Bronchial epithelial cell (primary cell): ENCODE measurements around the gene NHLRC4. TPM values are rescaled to one million over a fixed set of nuclear protein-coding genes. Genes with fewer than 3 reads are reported as not detected.
A peak's percentile ranks its signal among the peaks of the same experiment; 100 is the strongest.

ENCODE experiments used
- DNase-seq: peaks from one replicate; pipeline ENCODE4 v3.0.0-alpha.2; 2010; ENCODE audit warnings: low read depth
- FAIRE-seq: peaks from 2 replicates; lab custom pipeline; 2011; peaks lifted over from hg19 to GRCh38; lab: Jason Lieb, UNC
- H3K27me3 ChIP-seq: 2 replicates; pipeline ENCODE4 v1.5.1; 2011; ENCODE audit warnings: low read length; ENCODE audit not compliant: control insufficient read depth, insufficient read depth
- H3K36me3 ChIP-seq: 2 replicates; pipeline ENCODE4 v1.5.1; 2011; ENCODE audit warnings: low read length; ENCODE audit not compliant: control insufficient read depth, insufficient read depth
- H3K4me3 ChIP-seq: 2 replicates; pipeline ENCODE4 v1.5.1; 2011; ENCODE audit warnings: mild to moderate bottlenecking, low read depth, low read length, control low read depth
- total RNA-seq: library from RNA; depleted of rRNA; stranded (reverse); fragments of >200 nt; gene quantifications from 2 replicates; pipeline ENCODE4 v1.2.1, GENCODE V29; 2014
- TF ChIP-seq, protein P1 (sequence below): IDR thresholded peaks from 2 replicates; pipeline ENCODE4 v1.5.1; 2011; ENCODE audit warnings: mild to moderate bottlenecking, moderate library complexity, low read length, control low read depth, inconsistent platforms; ENCODE audit not compliant: insufficient read depth, severe bottlenecking

The NHLRC4 gene
- total RNA-seq, 1 donor from 2014 or later, result under 0.01 TPM

DNA sequence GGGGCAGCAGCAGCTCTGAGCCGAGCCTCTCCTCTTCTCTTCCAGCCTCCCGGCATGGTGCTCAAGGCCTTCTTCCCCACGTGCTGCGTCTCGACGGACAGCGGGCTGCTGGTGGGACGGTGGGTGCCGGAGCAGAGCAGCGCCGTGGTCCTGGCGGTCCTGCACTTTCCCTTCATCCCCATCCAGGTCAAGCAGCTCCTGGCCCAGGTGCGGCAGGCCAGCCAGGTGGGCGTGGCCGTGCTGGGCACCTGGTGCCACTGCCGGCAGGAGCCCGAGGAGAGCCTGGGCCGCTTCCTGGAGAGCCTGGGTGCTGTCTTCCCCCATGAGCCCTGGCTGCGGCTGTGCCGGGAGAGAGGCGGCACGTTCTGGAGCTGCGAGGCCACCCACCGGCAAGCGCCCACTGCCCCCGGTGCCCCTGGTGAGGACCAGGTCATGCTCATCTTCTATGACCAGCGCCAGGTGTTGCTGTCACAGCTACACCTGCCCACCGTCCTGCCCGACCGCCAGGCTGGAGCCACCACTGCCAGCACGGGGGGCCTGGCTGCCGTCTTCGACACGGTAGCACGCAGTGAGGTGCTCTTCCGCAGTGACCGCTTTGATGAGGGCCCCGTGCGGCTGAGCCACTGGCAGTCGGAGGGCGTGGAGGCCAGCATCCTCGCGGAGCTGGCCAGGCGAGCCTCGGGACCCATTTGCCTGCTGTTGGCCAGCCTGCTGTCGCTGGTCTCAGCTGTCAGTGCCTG lies 7.4 kb downstream of the NHLRC4 start:
- no peak overlapping the region for H3K4me3 ChIP-seq
- DNase-seq (no peak), FAIRE-seq (no peak)
- no peaks in the 10 kb centered on the region for H3K27me3 ChIP-seq
- H3K36me3 ChIP-seq, result peaks cover 2% of the 10 kb centered on the region
- TF ChIP-seq, protein P1, sequence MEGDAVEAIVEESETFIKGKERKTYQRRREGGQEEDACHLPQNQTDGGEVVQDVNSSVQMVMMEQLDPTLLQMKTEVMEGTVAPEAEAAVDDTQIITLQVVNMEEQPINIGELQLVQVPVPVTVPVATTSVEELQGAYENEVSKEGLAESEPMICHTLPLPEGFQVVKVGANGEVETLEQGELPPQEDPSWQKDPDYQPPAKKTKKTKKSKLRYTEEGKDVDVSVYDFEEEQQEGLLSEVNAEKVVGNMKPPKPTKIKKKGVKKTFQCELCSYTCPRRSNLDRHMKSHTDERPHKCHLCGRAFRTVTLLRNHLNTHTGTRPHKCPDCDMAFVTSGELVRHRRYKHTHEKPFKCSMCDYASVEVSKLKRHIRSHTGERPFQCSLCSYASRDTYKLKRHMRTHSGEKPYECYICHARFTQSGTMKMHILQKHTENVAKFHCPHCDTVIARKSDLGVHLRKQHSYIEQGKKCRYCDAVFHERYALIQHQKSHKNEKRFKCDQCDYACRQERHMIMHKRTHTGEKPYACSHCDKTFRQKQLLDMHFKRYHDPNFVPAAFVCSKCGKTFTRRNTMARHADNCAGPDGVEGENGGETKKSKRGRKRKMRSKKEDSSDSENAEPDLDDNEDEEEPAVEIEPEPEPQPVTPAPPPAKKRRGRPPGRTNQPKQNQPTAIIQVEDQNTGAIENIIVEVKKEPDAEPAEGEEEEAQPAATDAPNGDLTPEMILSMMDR, result no peak

DNA sequence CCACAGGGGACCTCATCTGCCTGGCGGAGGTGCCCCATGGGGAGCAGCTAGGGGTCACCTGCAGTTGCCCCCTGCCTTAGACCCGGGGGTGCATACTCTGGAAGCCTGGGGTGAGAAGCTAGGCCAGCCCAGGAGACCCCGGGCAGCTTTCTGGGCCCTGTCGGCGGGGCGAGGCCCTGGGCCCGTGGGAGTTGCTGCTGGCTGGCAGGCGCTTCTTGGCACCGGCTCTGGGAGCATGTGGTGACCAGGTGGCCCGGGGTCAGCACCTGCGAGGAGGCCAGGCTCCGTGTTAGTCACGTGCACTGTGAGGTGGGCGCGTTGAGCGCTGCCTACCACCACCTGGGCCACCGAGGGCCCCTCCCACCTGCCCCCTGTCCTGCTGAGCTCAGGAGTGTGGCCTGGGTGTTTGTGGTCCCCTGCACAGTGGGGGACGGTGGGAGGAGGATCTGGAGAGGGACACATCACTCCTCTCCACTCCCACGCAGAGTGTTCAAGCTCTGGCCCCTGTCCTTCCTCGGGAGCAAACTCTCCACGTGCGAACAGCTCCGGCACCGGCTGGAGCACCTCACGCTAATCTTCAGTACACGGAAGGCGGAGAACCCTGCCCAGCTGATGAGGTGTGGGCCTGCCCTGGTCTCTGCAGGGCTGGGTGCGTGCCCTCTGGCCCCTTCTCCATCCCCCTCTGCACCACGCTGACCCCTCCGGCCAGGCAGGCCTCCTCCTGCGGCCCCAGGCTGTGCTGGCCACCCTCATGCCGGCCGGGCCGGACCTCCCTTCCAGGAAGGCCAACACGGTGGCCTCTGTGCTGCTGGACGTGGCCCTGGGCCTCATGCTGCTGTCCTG lies 8.8 kb downstream of the NHLRC4 start:
- TF ChIP-seq, protein P1, result no peak
- DNase-seq, result no peak
- no peaks in the 10 kb centered on the region for H3K27me3 ChIP-seq
- H3K4me3 ChIP-seq, result no peak overlapping the region
- H3K36me3 ChIP-seq, result peaks cover 4% of the 10 kb centered on the region
- FAIRE-seq, result no peak

DNA sequence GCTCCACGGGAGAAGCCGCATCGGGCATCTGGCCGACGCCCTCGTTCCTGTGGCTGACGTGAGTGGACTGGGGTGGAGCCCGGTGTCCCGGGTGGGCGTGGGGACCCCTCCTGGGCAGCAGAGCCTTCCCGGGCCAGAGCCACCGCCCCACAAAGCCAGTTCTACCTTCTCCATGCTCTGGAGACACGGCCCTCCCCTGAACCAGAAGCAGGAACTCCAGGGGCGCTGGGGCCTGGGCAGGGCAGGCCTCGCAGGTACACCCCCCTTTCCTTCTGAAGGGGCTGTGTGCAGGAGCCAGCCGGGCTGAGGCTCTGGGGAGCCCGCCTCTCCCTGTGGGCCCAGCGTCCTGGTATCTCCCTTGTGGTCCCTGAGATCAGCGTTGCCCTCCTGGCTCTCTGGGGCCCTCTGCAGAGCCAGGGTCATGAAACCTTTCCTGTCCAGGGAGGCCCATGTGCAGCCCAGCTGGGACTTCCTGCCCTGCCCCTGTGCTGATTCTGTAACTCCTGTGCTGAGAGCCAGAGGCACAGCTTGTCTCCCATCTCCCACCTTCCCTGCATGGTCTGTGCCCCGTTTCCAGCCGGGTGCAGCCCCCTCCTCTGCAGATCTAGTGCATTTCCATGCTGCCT lies 9.5 kb downstream of the NHLRC4 start:
- DNase-seq, result no peak
- H3K27me3 ChIP-seq, result no peaks in the 10 kb centered on the region
- H3K4me3 ChIP-seq, result no peak overlapping the region
- TF ChIP-seq, protein P1, result no peak
- H3K36me3 ChIP-seq, result peaks cover 5% of the 10 kb centered on the region
- FAIRE-seq, result no peak

DNA sequence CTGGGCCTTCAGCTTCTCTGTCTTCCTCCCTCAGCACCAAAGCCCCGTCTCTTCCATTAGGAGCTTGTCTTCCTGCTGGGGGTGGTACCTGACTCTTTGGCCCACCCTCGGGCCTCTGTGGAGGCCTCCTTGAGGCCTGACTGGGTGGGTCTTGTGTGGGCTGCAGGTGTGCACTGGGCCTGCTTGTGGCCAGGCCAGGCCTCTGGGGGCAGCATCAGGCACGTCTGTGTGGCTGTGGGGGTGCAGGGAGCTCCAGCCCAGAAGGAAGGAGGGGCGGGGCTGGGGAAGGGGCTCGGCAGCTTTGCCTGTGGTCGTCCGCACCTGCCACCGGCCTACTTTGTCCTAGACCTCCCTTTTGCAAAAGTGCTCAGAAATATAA lies 10.0 kb downstream of the NHLRC4 start:
- H3K36me3 ChIP-seq, result peaks cover 5% of the 10 kb centered on the region
- no peak for FAIRE-seq
- no peak for DNase-seq
- TF ChIP-seq, protein P1, result peak; percentile 12
- no peak overlapping the region for H3K4me3 ChIP-seq
- H3K27me3 ChIP-seq, result no peaks in the 10 kb centered on the region

DNA sequence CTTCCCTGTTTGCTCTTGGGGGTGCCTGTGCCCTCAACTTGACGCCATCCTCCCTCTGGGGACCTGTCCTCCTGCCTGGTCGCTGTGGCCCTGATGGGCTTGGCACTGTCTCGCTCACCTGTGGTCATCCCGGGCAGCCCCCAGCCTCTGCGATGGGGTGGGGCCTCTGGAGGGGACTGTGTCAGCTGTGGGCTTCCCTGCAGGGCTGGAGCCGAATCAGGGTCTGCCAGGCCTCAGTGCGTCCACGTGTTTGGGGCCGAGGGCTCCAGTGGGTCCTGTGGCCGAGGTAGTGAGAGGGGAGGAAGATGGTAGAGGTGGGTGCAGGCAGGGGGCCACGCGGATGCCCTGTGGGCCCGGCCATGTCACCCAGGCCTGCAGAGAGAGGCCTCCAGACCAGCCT lies 11.0 kb downstream of the NHLRC4 start:
- H3K4me3 ChIP-seq, result no peak overlapping the region
- DNase-seq, result no peak
- TF ChIP-seq, protein P1, result no peak
- H3K36me3 ChIP-seq, result peaks cover 5% of the 10 kb centered on the region
- FAIRE-seq, result no peak
- H3K27me3 ChIP-seq, result no peaks in the 10 kb centered on the region
